MM.1S (cell line): Measurements from ENCODE around the gene PLCB4.

Experiments
- CTCF ChIP-seq: fragments of 300-600 bp; sonication (generic); IDR thresholded peaks from 2 replicates; pipeline ENCODE4 v1.5.1; 2016; ENCODE audit warnings: antibody characterized with exemption, low read length, mixed read lengths
- EZH2phosphoT487 ChIP-seq: fragments of 300-600 bp; sonication (generic); IDR thresholded peaks from 2 replicates; pipeline ENCODE4 v1.6.1; 2018; ENCODE audit warnings: antibody characterized with exemption, low read length

GRCh38 chr20:9204979-9205378, 136.1 kb downstream of the PLCB4 start:
- no peak for TF ChIP-seq CTCF
- no peak for TF ChIP-seq EZH2phosphoT487
